H9 (cell line): ENCODE measurements around the gene COX6B1. TPM values are rescaled to one million over a fixed set of nuclear protein-coding genes. Genes with fewer than 3 reads are reported as not detected.

Experiments used
- DNase-seq: peaks from one replicate; pipeline ENCODE4 v3.0.0-alpha.2; 2017
- H2AFZ ChIP-seq: one replicate; pipeline ENCODE4 v1.6.1; 2013; ENCODE audit warnings: mild to moderate bottlenecking, low read length, control low read depth, moderate library complexity
- H2AK5ac ChIP-seq: 2 replicates; pipeline ENCODE4 v1.6.1; 2013; ENCODE audit warnings: low read length, control low read depth, mixed read lengths; ENCODE audit not compliant: insufficient read length
- H2BK120ac ChIP-seq: one replicate; pipeline ENCODE4 v1.6.1; 2013; ENCODE audit warnings: low read depth, mild to moderate bottlenecking, low read length, control low read depth, inconsistent platforms; ENCODE audit not compliant: poor library complexity, severe bottlenecking
- H2BK12ac ChIP-seq: 2 replicates; pipeline ENCODE4 v1.6.1; 2013; ENCODE audit warnings: low read length, control low read depth, mixed read lengths, low read depth; ENCODE audit not compliant: insufficient read length
- H2BK15ac ChIP-seq: 2 replicates; pipeline ENCODE4 v1.6.1; 2013; ENCODE audit warnings: low read depth, low read length, control low read depth
- H2BK20ac ChIP-seq: one replicate; pipeline ENCODE4 v1.6.1; 2013; ENCODE audit warnings: low read depth, mild to moderate bottlenecking, low read length, control low read depth, inconsistent platforms; ENCODE audit not compliant: poor library complexity, severe bottlenecking
- H2BK5ac ChIP-seq: 2 replicates; pipeline ENCODE4 v1.6.1; 2013; ENCODE audit warnings: low read length, control low read depth, mixed read lengths; ENCODE audit not compliant: insufficient read length
- H3K14ac ChIP-seq: 2 replicates; pipeline ENCODE4 v1.6.1; 2013; ENCODE audit warnings: low read length, control low read depth; ENCODE audit not compliant: insufficient read depth
- H3K18ac ChIP-seq: 2 replicates; pipeline ENCODE4 v1.6.1; 2013; ENCODE audit warnings: low read depth, mild to moderate bottlenecking, mixed read lengths, low read length, control low read depth; ENCODE audit not compliant: insufficient read length
- H3K23ac ChIP-seq: 2 replicates; pipeline ENCODE4 v1.6.1; 2013; ENCODE audit warnings: low read length, control low read depth, mixed read lengths, low read depth; ENCODE audit not compliant: insufficient read length
- H3K23me2 ChIP-seq: 2 replicates; pipeline ENCODE4 v1.6.1; 2013; ENCODE audit warnings: low read depth, mild to moderate bottlenecking, mixed read lengths, low read length, control low read depth; ENCODE audit not compliant: insufficient read length, poor library complexity, severe bottlenecking
- H3K27ac ChIP-seq: 2 replicates; pipeline ENCODE4 v1.5.1; 2013; ENCODE audit warnings: low read length, control low read depth, mixed read lengths, low read depth; ENCODE audit not compliant: insufficient read length
- H3K27me3 ChIP-seq: 2 replicates; pipeline ENCODE4 v1.6.1; 2013; ENCODE audit warnings: low read length, control low read depth, inconsistent platforms; ENCODE audit not compliant: insufficient read depth
- H3K4ac ChIP-seq: 2 replicates; pipeline ENCODE4 v1.6.1; 2013; ENCODE audit warnings: low read depth, mild to moderate bottlenecking, control low read depth, inconsistent platforms, low read length, moderate library complexity
- H3K4me1 ChIP-seq: 2 replicates; pipeline ENCODE4 v1.6.1; 2013; ENCODE audit warnings: low read length, control low read depth, inconsistent platforms; ENCODE audit not compliant: insufficient read depth
- H3K4me2 ChIP-seq: 2 replicates; pipeline ENCODE4 v1.6.1; 2013; ENCODE audit warnings: low read length, control low read depth, mixed read lengths; ENCODE audit not compliant: insufficient read length, insufficient read depth
- H3K56ac ChIP-seq: 2 replicates; pipeline ENCODE4 v1.6.1; 2013; ENCODE audit warnings: low read depth, mild to moderate bottlenecking, mixed read lengths, low read length, control low read depth; ENCODE audit not compliant: insufficient read length
- H3K79me1 ChIP-seq: 2 replicates; pipeline ENCODE4 v1.6.1; 2013; ENCODE audit warnings: low read depth, mild to moderate bottlenecking, moderate library complexity, low read length, control low read depth, inconsistent platforms; ENCODE audit not compliant: insufficient read depth, poor library complexity, severe bottlenecking
- H3K79me2 ChIP-seq: 2 replicates; pipeline ENCODE4 v1.6.1; 2013; ENCODE audit warnings: low read length, control low read depth, inconsistent platforms; ENCODE audit not compliant: insufficient read depth
- H3K9ac ChIP-seq: 2 replicates; pipeline ENCODE4 v1.6.1; 2013; ENCODE audit warnings: low read length, control low read depth, mixed read lengths; ENCODE audit not compliant: insufficient read length; ENCODE audit errors: extremely low read depth
- H3K9me3 ChIP-seq: one replicate; pipeline ENCODE4 v1.6.1; 2013; ENCODE audit warnings: low read depth, low read length, inconsistent platforms; ENCODE audit not compliant: control insufficient read depth
- H3T11ph ChIP-seq: one replicate; pipeline ENCODE4 v1.6.1; 2013; ENCODE audit warnings: mild to moderate bottlenecking, low read length, control low read depth, inconsistent platforms
- H4K20me1 ChIP-seq: one replicate; pipeline ENCODE4 v1.6.1; 2013; ENCODE audit not compliant: control insufficient read depth, insufficient read length, insufficient read depth
- H4K5ac ChIP-seq: 2 replicates; pipeline ENCODE4 v1.6.1; 2013; ENCODE audit warnings: low read depth, mild to moderate bottlenecking, mixed read lengths, low read length, control low read depth; ENCODE audit not compliant: insufficient read length
- H4K8ac ChIP-seq: replicated peaks from 2 replicates; pipeline ENCODE4 v1.6.1; 2013; ENCODE audit warnings: low read length, control low read depth, mixed read lengths, low read depth; ENCODE audit not compliant: insufficient read length
- H4K91ac ChIP-seq: 2 replicates; pipeline ENCODE4 v1.6.1; 2013; ENCODE audit warnings: low read depth, mild to moderate bottlenecking, moderate library complexity, mixed read lengths, low read length, control low read depth; ENCODE audit not compliant: insufficient read length
- H3K27ac Mint-ChIP-seq, 3 experiments: 2 replicates in 2 of 3; 3 replicates in 1 of 3; pipeline ENCODE4 v1.8.0; 2020 to 2021; ENCODE audit warnings: mixed read lengths in 3 of 3, mild to moderate bottlenecking in 1 of 3, moderate library complexity in 1 of 3
- H3K27me3 Mint-ChIP-seq: 2 replicates; pipeline ENCODE4 v1.8.0; 2021; ENCODE audit warnings: low read depth, mild to moderate bottlenecking, moderate library complexity, mixed read lengths
- H3K36me3 Mint-ChIP-seq, 3 experiments: 2 replicates in 2 of 3; 3 replicates in 1 of 3; pipeline ENCODE4 v1.8.0; 2020 to 2021; ENCODE audit warnings: low read depth in 3 of 3, mixed read lengths in 3 of 3; ENCODE audit not compliant: insufficient read depth in 1 of 3
- H3K4me1 Mint-ChIP-seq, 2 experiments: 2 replicates each; pipeline ENCODE4 v1.8.0; 2020; ENCODE audit warnings: mixed read lengths in 2 of 2
- H3K4me3 Mint-ChIP-seq, 2 experiments: 2 replicates in 1 of 2; 3 replicates in 1 of 2; pipeline ENCODE4 v1.8.0; 2020 to 2021; ENCODE audit warnings: mild to moderate bottlenecking in 2 of 2, mixed read lengths in 2 of 2, moderate library complexity in 1 of 2
- H3K9me3 Mint-ChIP-seq, 2 experiments: 2 replicates in 1 of 2; 3 replicates in 1 of 2; pipeline ENCODE4 v1.8.0; 2020; ENCODE audit warnings: mild to moderate bottlenecking in 2 of 2, mixed read lengths in 2 of 2, moderate library complexity in 1 of 2
- CTCF ChIP-seq: fragments of 200-600 bp; sonication (generic); conservative IDR thresholded peaks from 3 replicates; pipeline ENCODE4 v1.8.0; 2021; ENCODE audit warnings: antibody characterized with exemption, mild to moderate bottlenecking
- WGBS: extraction: QIAGEN DNeasy Blood & Tissue Kit; methylation state at CpG from one replicate; pipeline ENCODE4 v1.1.7; 2013; ENCODE audit warnings: missing lambda C conversion rate, low lambda C conversion rate, mixed read lengths; ENCODE audit not compliant: insufficient read length; ENCODE audit errors: extremely low coverage; 5-methylcytosine and 5-hydroxymethylcytosine counted together
- total RNA-seq: library from RNA; stranded (reverse); gene quantifications from 2 replicates; pipeline ENCODE4 v1.2.1, GENCODE V29; 2021

Gene COX6B1
- total RNA-seq, 1 experiment from 2014 or later, result 432 TPM

- H3K56ac ChIP-seq, result no peak overlapping the region
- Mint-ChIP-seq H3K4me1 (peaks cover 4% of the 10 kb centered on the region in 2 experiments; a peak in 2 of 4 replicates), H3K27me3 (peaks cover 9% of the 10 kb centered on the region), H3K27ac (no peak overlapping the region), H3K9me3 (no peaks in the 10 kb centered on the region), H3K4me3 (no peak overlapping the region), H3K36me3 (peaks cover 16 to 36% (median 29%) of the 10 kb centered on the region in 3 experiments)
- H4K8ac ChIP-seq, result no peak overlapping the region
- H3K9me3 ChIP-seq, result no peaks in the 10 kb centered on the region
- no peaks in the 10 kb centered on the region for H3K4me1 ChIP-seq
- H3K79me2 ChIP-seq, result no peaks in the 10 kb centered on the region
- H2BK12ac ChIP-seq, result no peak overlapping the region
- no peak for DNase-seq
- H3K4ac ChIP-seq, result no peak overlapping the region
- no peak overlapping the region for H3K18ac ChIP-seq
- no peak overlapping the region for H3K23ac ChIP-seq
- no CpG with 5 or more reads among the region's 7 CpGs for WGBS
- no peak overlapping the region for H3K14ac ChIP-seq
- H2AK5ac ChIP-seq, result no peak overlapping the region
- no peak overlapping the region for H4K91ac ChIP-seq
- no peak overlapping the region for H3K4me2 ChIP-seq
- TF ChIP-seq CTCF, result no peak
- no peaks in the 10 kb centered on the region for H3K27me3 ChIP-seq
- H3T11ph ChIP-seq, result no peak overlapping the region
- no peak overlapping the region for H3K27ac ChIP-seq
- no peak overlapping the region for H4K5ac ChIP-seq
- H2AFZ ChIP-seq, result no peak overlapping the region
- no peak overlapping the region for H2BK20ac ChIP-seq
- H2BK120ac ChIP-seq, result no peak overlapping the region
- H3K9ac ChIP-seq, result no peak overlapping the region
- no peak overlapping the region for H2BK15ac ChIP-seq
- H2BK5ac ChIP-seq, result no peak overlapping the region
- no peaks in the 10 kb centered on the region for H3K23me2 ChIP-seq
- H3K79me1 ChIP-seq, result no peaks in the 10 kb centered on the region
- no peaks in the 10 kb centered on the region for H4K20me1 ChIP-seq
These were observed 17.5 kb downstream of the COX6B1 start for GRCh38 chr19:35665604-35666003.
